Measurements from ENCODE around the gene PPM1G.
"Not testable (repeated sequence)": the region's sequence is repeated elsewhere in the genome, so short reads cannot be mapped to it uniquely, and the experiment has no call there.

PPM1G gene, protein sequence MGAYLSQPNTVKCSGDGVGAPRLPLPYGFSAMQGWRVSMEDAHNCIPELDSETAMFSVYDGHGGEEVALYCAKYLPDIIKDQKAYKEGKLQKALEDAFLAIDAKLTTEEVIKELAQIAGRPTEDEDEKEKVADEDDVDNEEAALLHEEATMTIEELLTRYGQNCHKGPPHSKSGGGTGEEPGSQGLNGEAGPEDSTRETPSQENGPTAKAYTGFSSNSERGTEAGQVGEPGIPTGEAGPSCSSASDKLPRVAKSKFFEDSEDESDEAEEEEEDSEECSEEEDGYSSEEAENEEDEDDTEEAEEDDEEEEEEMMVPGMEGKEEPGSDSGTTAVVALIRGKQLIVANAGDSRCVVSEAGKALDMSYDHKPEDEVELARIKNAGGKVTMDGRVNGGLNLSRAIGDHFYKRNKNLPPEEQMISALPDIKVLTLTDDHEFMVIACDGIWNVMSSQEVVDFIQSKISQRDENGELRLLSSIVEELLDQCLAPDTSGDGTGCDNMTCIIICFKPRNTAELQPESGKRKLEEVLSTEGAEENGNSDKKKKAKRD

DNA sequence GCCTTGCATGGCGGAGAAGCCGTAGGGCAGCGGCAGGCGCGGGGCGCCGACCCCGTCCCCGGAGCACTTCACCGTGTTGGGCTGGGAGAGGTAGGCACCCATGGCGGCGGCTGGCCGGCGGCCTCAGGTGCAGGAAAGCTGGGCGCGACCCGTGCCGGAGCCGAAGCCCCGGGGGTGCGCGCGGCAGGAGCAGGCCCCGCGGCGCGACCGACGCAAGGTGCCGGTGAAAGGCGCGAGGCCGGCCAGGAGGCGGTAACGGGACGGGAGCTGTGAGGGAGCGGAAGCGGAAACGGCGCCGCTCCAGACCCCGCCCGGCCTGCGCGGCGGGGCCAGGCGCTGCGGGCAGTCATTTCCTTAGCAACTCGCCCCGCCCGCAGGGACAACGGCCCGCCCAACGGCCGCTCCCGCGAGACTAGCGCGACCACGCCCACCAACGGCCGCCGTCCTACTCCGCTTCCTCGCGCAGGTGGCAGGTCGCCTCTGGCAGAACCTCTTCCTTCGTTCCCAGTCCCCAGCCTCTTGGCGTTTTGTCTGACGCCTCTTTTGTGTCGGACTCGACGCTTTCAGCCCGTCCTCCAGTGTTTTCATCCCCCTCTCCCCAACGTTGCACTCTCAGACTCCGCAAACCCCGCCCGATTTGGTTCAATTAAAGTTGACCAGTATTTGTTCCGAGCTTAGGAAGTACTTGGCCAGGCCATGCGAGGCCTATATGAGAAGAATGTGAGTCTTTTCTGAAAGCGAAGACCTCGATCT, at the start of gene PPM1G:
PPM1G (minus strand) TSS at position 271 of the 753 bp plus-strand sequence; CDS start at position 102, 169 bp downstream.
- peak; percentile 87 for DNase-seq (ENCODE audit: low read depth)

DNA sequence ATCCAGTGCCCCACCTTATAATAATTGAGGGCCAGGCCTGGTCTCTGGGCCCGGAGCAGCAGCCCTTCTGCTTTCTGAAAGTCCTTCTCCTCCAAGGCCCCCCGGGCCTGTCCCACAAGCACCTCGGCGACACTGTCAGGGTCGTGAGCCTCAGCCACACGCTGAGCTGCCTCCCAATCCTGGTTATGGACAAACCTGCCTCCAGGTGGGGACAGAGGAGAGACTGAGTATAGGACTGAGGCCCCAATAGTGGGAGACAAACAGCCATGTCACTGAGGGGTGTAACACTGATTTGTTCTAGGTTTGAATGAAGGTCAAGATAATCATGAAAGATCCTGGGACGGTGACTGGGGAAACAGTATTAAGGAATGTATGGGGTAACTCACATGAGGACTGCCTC, 44.6 kb upstream of the PPM1G start:
- DNase-seq (ENCODE audit: low read depth) = no peak

DNA sequence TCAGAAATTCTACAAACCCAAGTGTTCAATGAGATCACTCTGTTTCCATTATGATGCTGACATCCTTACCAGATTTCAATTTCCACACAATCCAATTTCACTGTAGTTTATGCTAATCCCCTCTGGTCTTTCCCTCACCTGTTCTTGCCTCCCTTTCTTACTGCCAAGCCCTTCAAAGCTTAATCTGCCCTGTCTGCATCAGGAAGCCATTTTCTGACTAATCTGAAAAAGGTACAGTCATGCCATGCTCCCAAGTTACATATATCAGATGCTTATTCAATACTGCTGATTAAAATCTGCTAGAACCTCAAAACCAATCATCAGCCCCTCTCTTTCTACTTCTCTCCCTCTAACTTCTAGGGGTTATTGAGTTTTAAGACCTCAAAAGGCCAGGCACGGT, 41.7 kb upstream of the PPM1G start:
- DNase-seq (ENCODE audit: low read depth) = no peak

DNA sequence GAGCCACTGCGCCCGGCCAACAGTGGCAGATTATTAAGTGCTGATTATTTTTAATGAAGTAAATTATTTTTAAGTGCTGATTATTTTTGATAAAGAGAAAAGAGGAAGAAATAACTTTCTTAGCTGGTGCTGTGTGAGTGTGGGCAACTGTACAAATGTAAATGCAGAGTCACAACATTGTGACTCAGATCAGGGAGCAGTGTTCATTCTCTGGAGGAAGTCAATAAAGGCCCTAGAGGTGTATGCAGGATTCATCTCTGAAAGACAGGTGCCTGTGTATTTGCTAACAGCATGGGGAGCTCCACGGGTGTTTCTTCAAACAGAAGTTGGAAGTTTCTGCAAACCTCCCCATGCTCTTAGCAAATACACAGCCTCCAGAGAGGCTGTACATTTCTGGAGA, 39.0 kb upstream of the PPM1G start:
- DNase-seq (ENCODE audit: low read depth) = no peak

DNA sequence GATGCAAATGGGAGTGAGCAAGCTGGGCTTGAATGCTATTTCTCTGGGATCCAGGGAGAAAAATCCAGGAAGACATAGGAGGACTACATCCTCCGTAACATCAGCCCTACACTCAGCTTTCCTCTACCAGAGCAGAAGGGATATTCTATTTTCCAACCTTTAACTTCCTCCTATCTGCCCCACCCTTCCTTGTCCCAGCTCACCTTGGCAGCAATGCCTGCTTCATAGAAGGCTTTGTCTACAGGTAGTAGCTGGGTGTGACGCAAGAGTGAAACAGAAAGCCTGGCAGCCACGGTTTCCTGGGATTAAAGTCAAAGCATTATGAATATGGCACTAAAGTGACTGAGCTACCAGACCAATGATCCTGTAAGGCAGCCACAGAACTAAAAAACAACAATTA, 36.7 kb upstream of the PPM1G start:
- DNase-seq (ENCODE audit: low read depth) = no peak

DNA sequence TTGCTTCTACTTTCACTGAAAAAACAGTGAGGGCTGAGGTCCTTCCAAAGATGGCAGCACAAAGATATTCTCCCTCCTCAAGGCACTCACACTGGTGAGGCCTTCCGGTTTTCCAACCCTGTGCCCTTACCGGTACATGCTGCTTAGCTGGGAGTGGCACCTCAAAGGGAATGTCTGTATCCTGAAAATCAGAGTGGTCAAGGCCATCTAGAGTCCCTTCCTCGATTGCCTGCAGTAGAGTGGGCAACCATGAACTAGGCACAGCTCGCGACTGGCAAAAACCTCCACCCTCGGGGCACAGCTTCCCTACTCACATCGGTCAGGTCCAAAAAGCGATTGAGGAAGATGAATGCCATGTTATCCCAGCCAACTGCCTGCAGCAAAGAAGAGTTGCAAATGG, 36.2 kb upstream of the PPM1G start:
- no peak for DNase-seq (ENCODE audit: low read depth)

DNA sequence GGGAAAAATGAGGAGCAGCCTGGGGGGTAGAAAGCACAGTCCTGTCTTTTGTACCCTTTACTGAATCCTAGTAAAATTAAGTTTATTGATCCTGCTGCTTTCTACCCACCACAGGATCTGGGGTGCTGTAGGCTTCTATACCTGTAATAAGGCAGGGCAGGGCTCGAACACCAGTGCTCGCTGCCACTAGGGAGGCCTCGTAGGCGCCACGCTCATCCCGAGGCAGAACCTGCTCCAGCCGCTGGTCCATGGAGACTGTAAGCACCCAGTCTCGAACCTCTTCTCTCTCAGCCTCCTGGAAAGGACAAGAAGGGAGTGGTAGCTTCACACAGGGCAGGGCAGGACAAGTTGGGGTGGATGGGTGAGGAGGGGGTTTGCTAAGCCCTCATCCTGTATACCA, 35.8 kb upstream of the PPM1G start:
- no peak for DNase-seq (ENCODE audit: low read depth)

DNA sequence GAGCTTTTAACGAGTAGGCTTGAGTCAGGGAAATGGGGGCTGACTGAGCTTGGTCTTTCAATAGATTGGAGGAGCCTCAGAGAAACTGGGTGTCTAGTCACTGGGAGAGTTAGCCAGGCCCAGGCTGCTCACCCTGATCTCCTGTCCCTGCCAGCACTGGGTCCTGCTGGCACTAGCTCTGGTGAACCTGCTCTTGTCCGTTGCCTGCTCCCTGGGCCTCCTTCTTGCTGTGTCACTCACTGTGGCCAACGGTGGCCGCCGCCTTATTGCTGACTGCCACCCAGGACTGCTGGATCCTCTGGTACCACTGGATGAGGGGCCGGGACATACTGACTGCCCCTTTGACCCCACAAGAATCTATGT, 33.5 kb upstream of the PPM1G start:
- DNase-seq (ENCODE audit: low read depth) = no peak

DNA sequence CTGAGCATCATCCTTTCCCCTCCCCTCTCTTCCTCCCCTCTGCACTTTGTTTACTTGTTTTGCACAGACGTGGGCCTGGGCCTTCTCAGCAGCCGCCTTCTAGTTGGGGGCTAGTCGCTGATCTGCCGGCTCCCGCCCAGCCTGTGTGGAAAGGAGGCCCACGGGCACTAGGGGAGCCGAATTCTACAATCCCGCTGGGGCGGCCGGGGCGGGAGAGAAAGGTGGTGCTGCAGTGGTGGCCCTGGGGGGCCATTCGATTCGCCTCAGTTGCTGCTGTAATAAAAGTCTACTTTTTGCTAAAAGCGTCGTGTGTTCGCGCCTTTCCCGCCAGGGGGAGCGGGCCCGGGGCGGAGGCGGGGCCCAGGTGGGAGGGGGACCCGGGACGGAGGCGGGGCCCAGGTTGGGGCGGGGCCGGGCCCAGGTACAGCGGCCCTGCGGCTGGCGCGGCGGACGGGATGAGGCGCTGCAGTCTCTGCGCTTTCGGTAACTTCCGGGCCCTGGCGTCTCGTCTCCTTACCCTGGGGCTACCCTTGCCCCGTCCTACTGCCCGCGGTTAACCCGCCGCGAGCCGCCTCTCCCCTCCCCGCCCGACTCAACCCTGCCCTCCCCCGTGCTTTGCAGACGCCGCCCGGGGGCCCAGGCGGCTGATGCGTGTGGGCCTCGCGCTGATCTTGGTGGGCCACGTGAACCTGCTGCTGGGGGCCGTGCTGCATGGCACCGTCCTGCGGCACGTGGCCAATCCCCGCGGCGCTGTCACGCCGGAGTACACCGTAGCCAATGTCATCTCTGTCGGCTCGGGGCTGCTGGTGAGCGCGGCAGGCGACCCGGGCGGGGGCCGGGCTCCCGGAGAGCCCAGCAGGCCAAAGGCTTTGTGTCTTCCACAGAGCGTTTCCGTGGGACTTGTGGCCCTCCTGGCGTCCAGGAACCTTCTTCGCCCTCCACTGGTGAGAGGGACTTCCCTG, 32.8 kb upstream of the PPM1G start, which contains the start of gene KRTCAP3:
KRTCAP3 (plus strand) TSS at position 424 of the 962 bp plus-strand sequence; CDS start at position 456, 32 bp downstream.
- DNase-seq (ENCODE audit: low read depth) = no peak

DNA sequence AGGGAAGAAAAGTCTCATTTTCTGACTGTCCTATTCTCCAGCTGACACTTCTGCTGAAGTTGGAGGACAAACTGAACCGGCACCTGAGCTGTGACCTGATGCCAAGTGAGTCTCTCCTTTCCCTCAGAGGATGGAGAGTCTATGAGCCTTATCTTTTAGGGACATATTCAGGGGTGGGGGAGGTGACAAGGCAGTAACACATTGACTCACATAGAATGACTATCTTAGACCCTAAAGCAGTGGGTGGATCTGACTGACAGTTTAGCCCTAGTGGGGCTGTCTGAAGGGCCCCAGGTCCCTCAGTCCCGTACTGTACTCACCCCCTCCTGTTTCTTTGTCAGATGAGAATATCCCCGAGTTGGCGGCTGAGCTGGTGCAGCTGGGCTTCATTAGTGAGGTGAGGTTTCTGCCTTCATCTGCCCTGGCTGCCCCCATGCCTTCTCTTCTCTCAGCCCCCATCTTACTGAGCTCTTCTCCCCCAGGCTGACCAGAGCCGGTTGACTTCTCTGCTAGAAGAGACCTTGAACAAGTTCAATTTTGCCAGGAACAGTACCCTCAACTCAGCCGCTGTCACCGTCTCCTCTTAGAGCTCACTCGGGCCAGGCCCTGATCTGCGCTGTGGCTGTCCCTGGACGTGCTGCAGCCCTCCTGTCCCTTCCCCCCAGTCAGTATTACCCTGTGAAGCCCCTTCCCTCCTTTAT, 32.0 kb upstream of the PPM1G start:
- no peak for DNase-seq (ENCODE audit: low read depth)

DNA sequence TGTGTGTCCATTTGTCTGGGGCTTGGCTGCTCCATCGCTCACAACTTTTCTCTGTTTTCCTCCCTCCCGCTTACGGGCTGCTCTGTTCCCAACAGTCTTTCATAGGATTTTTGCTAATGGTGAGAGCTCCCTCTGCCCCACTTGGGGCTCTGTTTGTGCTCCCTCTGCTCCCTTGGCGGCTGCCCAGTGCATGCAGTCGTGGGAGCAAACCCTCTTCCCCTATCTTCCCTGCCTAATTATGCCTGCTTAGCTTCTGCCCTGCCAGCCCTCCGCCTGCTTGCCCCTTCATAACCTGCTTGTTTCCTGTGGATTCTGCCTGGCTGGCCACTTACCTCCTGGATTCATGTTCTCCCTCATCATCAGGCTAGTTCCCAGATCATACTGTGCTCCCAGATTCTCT, 26.2 kb upstream of the PPM1G start:
- no peak for DNase-seq (ENCODE audit: low read depth)

DNA sequence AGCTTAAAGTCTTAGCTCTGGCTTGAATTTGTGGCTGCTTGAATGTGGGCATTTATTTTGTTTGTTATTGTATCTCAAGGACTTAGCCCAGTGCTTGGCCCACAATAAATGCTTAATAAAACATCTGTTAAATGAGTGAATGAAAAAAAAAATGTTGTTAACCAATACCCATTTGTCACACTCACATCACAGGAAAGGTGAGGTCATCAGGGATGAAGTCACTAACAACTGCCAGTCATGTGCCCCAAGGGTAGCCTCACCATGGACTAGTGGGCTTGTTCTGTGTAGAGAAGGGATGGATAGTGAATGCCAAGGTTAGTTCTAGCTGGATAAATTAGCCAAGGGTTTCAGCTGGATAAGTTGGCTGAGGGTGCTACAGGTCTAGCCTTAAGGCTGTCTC, 22.0 kb upstream of the PPM1G start:
- no peak for DNase-seq (ENCODE audit: low read depth)

DNA sequence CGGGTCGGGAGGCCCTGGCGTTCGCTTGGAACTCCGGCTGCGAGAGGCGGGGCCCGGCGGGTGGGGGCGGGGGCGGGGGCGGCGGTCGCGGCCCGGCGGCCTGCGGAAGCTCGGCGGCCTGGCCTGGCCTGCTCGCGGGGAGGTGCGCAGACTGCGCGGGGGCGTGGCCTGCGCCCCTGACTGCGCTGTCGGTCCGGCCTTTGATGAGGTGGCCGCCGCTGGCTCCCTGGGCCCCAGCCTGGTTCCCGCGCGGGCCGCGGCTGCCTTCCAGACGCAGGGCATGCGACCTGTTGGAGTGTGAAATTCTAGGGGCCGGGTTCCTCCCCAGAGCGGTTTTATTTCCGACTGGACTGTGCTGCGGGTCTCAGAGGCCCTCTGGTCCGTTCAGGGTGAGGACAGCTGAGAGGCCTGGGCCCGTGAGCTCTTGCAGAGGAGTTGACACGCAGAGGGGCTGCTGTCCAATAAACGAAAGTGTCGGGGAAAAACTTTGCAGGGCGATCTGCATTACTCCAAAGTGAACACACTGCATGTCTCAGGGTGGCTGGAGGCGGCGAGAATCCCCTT, 19.7 kb upstream of the PPM1G start:
- peak; percentile 69 for DNase-seq (ENCODE audit: low read depth)

DNA sequence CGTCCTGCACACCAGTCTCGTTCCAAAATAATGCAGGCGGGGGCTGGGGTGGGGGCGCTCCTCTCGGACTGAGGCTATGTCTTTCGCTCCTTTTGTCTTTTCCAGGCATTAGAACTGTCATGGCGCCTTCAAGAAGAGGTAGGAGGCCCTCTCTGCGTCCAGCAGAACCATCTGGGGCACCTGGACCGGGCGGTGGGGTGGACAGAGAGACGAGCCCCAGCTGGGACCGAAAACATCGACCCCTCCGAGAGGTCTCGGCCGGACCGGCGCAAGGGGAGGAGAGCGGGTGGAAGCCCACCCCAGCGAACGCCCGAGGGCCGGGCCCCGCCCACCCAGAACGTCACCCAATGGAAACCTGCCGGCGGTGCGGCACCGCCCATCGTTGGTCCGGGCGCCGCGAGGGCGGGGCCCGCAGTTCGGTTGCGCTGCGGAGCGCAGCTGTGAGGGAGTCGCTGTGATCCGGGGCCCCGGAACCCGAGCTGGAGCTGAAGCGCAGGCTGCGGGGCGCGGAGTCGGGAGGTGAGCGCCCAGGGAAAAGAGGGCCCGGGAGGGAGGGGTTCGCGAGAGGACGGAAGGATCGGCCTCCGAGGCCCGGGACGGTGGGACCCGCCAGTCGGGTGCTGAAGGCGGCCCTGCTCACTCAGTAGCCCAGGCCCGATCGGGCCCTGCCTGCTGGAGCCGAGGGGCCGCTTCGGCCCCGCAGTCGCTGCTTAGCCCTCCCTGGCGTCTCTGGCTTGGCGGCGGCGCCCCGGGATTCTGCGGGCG, 19.0 kb upstream of the PPM1G start, which contains the start of gene NRBP1:
NRBP1 (plus strand) TSS at position 419 of the 765 bp plus-strand sequence. CDS start 4,643 bp downstream, outside the sequence.
- DNase-seq (ENCODE audit: low read depth) = peak; percentile 58

DNA sequence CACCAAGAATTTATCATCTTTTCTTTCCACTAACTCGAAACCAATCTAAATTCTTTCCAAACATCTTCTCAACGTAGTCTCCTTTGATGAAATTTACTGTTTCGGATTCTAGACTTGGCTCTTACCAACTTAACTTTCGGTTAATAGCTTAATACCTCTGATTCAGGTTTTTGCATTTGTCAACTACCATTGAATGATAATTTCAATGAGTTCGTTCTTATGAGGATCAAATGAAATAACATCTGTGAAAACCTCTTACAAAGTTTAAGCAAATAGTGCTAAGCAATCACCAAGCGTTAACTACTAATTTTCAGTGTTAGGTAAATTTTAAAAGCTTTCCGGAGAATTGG, 18.4 kb upstream of the PPM1G start:
- no peak for DNase-seq (ENCODE audit: low read depth)

DNA sequence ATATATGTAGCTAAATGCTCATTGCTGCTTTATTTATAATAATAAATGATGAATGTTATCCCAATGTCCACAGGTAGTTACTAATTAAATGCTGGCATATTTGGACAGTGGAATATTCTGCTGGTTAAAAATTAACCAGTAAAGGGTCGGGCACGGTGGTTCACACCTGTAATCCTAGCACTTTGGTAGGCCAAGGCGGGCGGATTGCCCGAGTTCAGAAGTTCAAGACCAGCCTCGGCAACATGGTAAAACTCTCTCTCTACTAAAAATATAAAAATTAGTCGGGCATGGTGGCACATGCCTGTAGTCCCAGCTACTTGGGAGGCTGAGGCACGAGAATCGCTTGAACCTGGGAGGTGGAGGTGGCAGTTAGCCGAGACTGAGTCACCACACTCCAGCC, 15.6 kb upstream of the PPM1G start:
- DNase-seq (ENCODE audit: low read depth) = not testable (repeated sequence)

DNA sequence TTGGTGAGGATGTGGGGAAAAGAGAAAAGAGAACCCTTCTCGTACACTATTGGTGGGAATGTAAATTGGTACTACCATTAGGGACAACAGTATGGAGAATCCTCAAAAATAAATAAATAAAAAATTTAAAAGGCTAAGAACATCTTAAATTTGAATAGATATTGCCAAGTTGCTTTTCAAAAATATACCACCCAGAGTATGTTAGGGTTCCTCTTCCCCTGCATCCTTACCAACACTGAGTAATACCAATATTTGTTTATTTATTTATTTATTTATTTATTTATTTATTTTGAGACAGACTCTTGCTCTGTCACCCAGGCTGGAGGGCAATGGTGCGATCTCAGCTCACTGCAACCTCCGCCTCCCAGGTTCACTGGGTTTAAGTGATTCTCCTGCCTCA, 13.6 kb upstream of the PPM1G start:
- no peak for DNase-seq (ENCODE audit: low read depth)

DNA sequence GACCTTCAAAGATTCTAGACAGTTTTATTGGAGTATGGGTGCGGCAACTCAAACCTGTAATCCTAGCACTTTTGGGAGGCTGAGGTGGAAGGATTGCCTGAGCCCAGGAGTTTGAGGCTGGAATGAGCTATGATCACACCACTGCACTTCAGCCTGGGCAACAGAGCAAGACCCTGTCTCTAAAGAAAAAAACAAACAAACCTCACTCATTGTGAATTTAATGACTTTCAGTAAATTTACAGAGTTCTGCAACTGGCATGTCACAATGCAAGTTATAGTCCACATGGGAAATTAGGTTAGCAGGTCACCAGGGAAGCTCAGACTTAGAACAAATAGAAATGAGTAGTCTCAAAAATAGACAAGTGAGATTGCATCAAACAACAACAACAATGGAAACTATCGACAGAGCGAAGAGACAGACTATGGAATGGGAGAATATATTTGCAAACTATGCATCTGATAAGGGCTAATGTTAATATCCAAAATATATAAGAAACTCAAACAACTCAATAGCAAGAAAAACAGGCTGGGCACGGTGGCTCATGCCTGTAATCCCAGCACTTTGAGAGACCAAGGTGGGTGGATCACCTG, 12.4 kb upstream of the PPM1G start:
- no peak for DNase-seq (ENCODE audit: low read depth)

DNA sequence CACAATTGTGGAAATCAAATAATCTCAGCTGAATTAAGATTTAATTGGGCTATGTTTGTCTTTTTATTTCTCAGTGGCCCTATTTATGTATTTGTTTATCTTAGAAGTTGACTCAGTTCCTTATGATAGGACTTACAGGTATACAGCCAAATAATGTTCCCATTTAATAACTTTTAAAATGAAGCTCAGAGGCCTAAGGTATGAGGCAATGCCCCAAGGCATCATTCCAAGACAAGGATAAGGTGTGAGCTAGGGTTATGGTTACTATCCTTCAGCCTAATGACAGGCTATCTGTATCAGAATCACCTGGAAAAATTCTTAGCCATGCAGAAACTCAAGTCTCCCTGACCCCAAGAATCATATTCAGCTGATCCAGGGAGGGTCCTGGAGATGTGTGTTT, 11.6 kb upstream of the PPM1G start:
- DNase-seq (ENCODE audit: low read depth) = no peak

DNA sequence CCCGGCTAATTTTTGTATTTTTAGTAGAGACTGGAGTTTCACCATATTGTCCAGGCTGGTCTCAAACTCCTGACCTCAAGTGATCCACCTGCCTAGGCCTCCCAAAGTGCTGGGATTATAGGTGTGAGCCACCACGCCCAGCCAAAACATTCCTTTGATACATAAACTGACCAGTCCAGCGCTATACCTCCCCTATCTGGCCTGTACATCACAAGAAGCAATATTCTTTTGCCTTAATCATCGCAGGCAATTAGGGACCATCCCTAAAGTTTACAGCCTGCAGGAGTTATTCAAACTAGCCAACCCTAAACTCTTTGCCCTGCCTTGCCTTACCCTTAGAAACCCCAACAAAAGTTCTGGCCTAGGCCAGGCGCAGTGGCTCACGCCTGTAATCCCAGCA, 6.8 kb upstream of the PPM1G start:
- DNase-seq (ENCODE audit: low read depth) = no peak

Data from fibroblast of the conjunctiva (primary cell).